Upper lobe of right lung (tissue), 1 donor: Measurements from ENCODE around the gene SAMD4A. TPM values are rescaled to one million over a fixed set of nuclear protein-coding genes. Genes with fewer than 3 reads are reported as not detected.

Experiments used
- ATAC-seq: fragments of 200-7000 bp; cut with Tn5 transposase; one replicate; pipeline ENCODE4 v1.9.1; 2020; ENCODE audit warnings: mild to moderate bottlenecking, moderate library complexity
- DNase-seq: peaks from one replicate; pipeline ENCODE4 v3.0.0-alpha.2; 2020
- H3K27ac ChIP-seq: fragments of 200-600 bp; one replicate; pipeline ENCODE4 v1.8.0; 2022
- H3K27me3 ChIP-seq: fragments of 200-600 bp; one replicate; pipeline ENCODE4 v1.8.0; 2022; ENCODE audit warnings: mild to moderate bottlenecking
- H3K36me3 ChIP-seq: fragments of 200-600 bp; one replicate; pipeline ENCODE4 v1.8.0; 2022
- H3K4me1 ChIP-seq: fragments of 200-600 bp; one replicate; pipeline ENCODE4 v1.8.0; 2022
- H3K4me3 ChIP-seq: fragments of 200-600 bp; one replicate; pipeline ENCODE4 v1.8.0; 2022; ENCODE audit warnings: mild to moderate bottlenecking
- H3K9me3 ChIP-seq: fragments of 200-600 bp; one replicate; pipeline ENCODE4 v1.8.0; 2022
- CTCF ChIP-seq: fragments of 200-600 bp; IDR thresholded peaks from one replicate; pipeline ENCODE4 v1.8.0; 2022; ENCODE audit warnings: antibody characterized with exemption
- intact Hi-C: fragments of 100-400 bp; cut with DNase I; formaldehyde crosslinking; loops from one replicate; pipeline ENCODE4 v1.11.0; 2022
- total RNA-seq: library from RNA; stranded (reverse); fragmentation: NEBNext Ultra II Directional; extraction: Animal tissue kit (Norgen Biotek cat#: 25700); gene quantifications from one replicate; pipeline ENCODE4 v1.2.1, GENCODE V29; 2021
- donor health status: DM: no; HTN: yes; CAD: no; lungs with severe emphysema.

The SAMD4A gene
- total RNA-seq, 1 donor from 2014 or later = 39.1 TPM

GRCh38 chr14:54806616-54807015 lies 239.7 kb downstream of the SAMD4A start:
- ATAC-seq (no peak), DNase-seq (no peak)
- H3K27ac ChIP-seq = no peak overlapping the region
- no peaks in the 10 kb centered on the region for H3K36me3 ChIP-seq
- intact Hi-C loops = no loop called here
- no peak for TF ChIP-seq CTCF
- H3K27me3 ChIP-seq = no peaks in the 10 kb centered on the region
- no peak overlapping the region for H3K4me3 ChIP-seq
- no peaks in the 10 kb centered on the region for H3K9me3 ChIP-seq
- H3K4me1 ChIP-seq = peaks cover 6% of the 10 kb centered on the region

GRCh38 chr14:54807428-54807827 lies 240.5 kb downstream of the SAMD4A start:
- H3K4me3 ChIP-seq = no peak overlapping the region
- peaks cover 6% of the 10 kb centered on the region for H3K4me1 ChIP-seq
- no peaks in the 10 kb centered on the region for H3K36me3 ChIP-seq
- H3K27me3 ChIP-seq = no peaks in the 10 kb centered on the region
- no peak for ATAC-seq
- TF ChIP-seq CTCF = no peak
- H3K27ac ChIP-seq = no peak overlapping the region
- H3K9me3 ChIP-seq = no peaks in the 10 kb centered on the region
- intact Hi-C loops = no loop called here
- DNase-seq = no peak

GRCh38 chr14:54807881-54808280 lies 241.0 kb downstream of the SAMD4A start:
- no peak overlapping the region for H3K27ac ChIP-seq
- H3K4me1 ChIP-seq = peaks cover 6% of the 10 kb centered on the region
- no peak for TF ChIP-seq CTCF
- no peaks in the 10 kb centered on the region for H3K27me3 ChIP-seq
- no peaks in the 10 kb centered on the region for H3K9me3 ChIP-seq
- DNase-seq (no peak), ATAC-seq (no peak)
- no peak overlapping the region for H3K4me3 ChIP-seq
- intact Hi-C loops = no loop called here
- H3K36me3 ChIP-seq = no peaks in the 10 kb centered on the region

- intact Hi-C loops = no loop called here
- ATAC-seq = no peak
These were observed 241.6 kb downstream of the SAMD4A start for GRCh38 chr14:54808326-54809161.

GRCh38 chr14:54809767-54810166 lies 242.8 kb downstream of the SAMD4A start:
- no peak overlapping the region for H3K27ac ChIP-seq
- H3K27me3 ChIP-seq = no peaks in the 10 kb centered on the region
- TF ChIP-seq CTCF = no peak
- no peaks in the 10 kb centered on the region for H3K9me3 ChIP-seq
- H3K4me1 ChIP-seq = peaks cover 6% of the 10 kb centered on the region
- ATAC-seq (no peak), DNase-seq (no peak)
- no peaks in the 10 kb centered on the region for H3K36me3 ChIP-seq
- intact Hi-C loops = no loop called here
- H3K4me3 ChIP-seq = no peak overlapping the region

More at GRCh38 chr14:54808326-54809161, 241.6 kb downstream of the SAMD4A start:
- no peak overlapping the region for H3K4me3 ChIP-seq
- no peaks in the 10 kb centered on the region for H3K9me3 ChIP-seq
- no peak for TF ChIP-seq CTCF
- peaks cover 6% of the 10 kb centered on the region for H3K4me1 ChIP-seq
- H3K27me3 ChIP-seq = no peaks in the 10 kb centered on the region
- no peak for DNase-seq
- H3K27ac ChIP-seq = no peak overlapping the region
- H3K36me3 ChIP-seq = no peaks in the 10 kb centered on the region
